Aorta (tissue), 5 donors: Measurements from ENCODE around the gene DCTPP1. TPM values are rescaled to one million over a fixed set of nuclear protein-coding genes. Genes with fewer than 3 reads are reported as not detected.

Experiments used
- ATAC-seq: fragments of 200-7000 bp; cut with Tn5 transposase; one replicate; pipeline ENCODE4 v1.9.1; 2022; ENCODE audit warnings: moderate library complexity; ENCODE audit not compliant: low FRiP score
- DNase-seq, 2 donors: peaks; one replicate each; pipeline ENCODE4 v3.0.0-alpha.2; 2020
- H3K27ac ChIP-seq, 2 donors: one replicate each; pipeline ENCODE4 v1.5.1; 2013; ENCODE audit warnings: low read length in 2 of 2, mild to moderate bottlenecking in 2 of 2, moderate library complexity in 2 of 2, control low read depth in 1 of 2, inconsistent platforms in 1 of 2, low read depth in 1 of 2
- H3K27me3 ChIP-seq, 2 donors: one replicate each; pipeline ENCODE4 v1.6.1; 2013; ENCODE audit warnings: control low read depth in 1 of 2, low read length in 1 of 2, mild to moderate bottlenecking in 1 of 2, moderate library complexity in 1 of 2; ENCODE audit not compliant: insufficient read depth in 2 of 2, control insufficient read depth in 1 of 2
- H3K36me3 ChIP-seq, 2 donors: one replicate each; pipeline ENCODE4 v1.6.1; 2013; ENCODE audit warnings: control low read depth in 1 of 2, low read length in 1 of 2, mild to moderate bottlenecking in 1 of 2; ENCODE audit not compliant: insufficient read depth in 2 of 2, control insufficient read depth in 1 of 2
- H3K4me1 ChIP-seq, 2 donors: one replicate each; pipeline ENCODE4 v1.6.1; 2013; ENCODE audit warnings: low read length in 2 of 2, control low read depth in 1 of 2, mild to moderate bottlenecking in 1 of 2, moderate library complexity in 1 of 2; ENCODE audit not compliant: insufficient read depth in 2 of 2, control insufficient read depth in 1 of 2
- H3K4me3 ChIP-seq, 2 donors: one replicate each; pipeline ENCODE4 v1.5.1; 2013; ENCODE audit warnings: low read length in 2 of 2, control low read depth in 1 of 2, mild to moderate bottlenecking in 1 of 2
- H3K9me3 ChIP-seq: one replicate; pipeline ENCODE4 v1.6.1; 2013; ENCODE audit warnings: mild to moderate bottlenecking, low read length; ENCODE audit not compliant: control insufficient read depth
- WGBS, 2 donors: extraction: QIAGEN DNeasy Blood & Tissue Kit; methylation state at CpG; one replicate each; pipeline ENCODE4 v1.1.7; 2013; 5-methylcytosine and 5-hydroxymethylcytosine counted together
- intact Hi-C, 2 donors: fragments of 100-400 bp; cut with DNase I; formaldehyde crosslinking; loops; one replicate each; pipeline versions ENCODE4 v1.14.2 to v1.15.0; 2022
- polyA plus RNA-seq, 2 donors: library from polyadenylated mRNA; stranded (reverse); fragments of 200-250 nt; gene quantifications; one replicate each; pipeline ENCODE4 v1.2.3, GENCODE V29; 2013
- total RNA-seq, 2 donors: library from RNA; stranded (reverse); fragmentation: NEBNext Ultra II Directional; extraction: Animal tissue kit (Norgen Biotek cat#: 25700); gene quantifications; one replicate each; pipeline ENCODE4 v1.2.1, GENCODE V29; 2021
- donor health status: healthy with polysubstance abuse.
- donor health status: Bipolar disorder and iron deficiency.
- donor health status: DM: no; HTN: no; CAD: no.
- donor health status: DM: no; HTN: no; CAD: no.
- donor health status: DM: yes; HTN: yes; CAD: no.

The DCTPP1 gene
- total and polyA plus RNA-seq, 4 donors, result 16.6 to 36.3 (median 19.0) TPM

DNA sequence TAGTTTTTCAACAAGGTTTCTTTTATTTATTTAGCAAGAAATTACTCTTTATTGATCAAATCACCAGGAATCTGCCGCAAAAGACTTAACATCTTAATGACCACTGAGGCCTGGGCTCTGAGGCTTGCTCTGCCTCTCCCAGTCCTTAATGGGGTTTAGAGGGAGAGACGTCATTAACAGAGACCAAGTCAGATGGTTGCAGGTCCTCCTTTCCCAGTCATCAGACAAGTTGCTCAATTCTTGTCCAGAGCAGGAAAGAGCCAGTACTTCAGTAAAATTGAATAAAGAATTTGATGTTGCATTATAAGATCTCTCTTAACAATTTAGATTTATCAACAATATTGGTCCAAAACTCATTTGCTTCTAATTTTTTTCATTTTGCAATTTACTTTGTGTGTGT lies 13.8 kb upstream of the DCTPP1 start:
- intact Hi-C loops, result loop anchor here in 1 of 2 donors (10.0 kb wide), 1 partner anchor 211 kb away; the partner anchor contains the start of genes FBRS and PRR14
- no peaks in the 10 kb centered on the region for H3K36me3 ChIP-seq
- ATAC-seq (no peak), DNase-seq (no peak)
- H3K27me3 ChIP-seq, result no peaks in the 10 kb centered on the region
- H3K9me3 ChIP-seq, result no peaks in the 10 kb centered on the region
- WGBS, 2 donors, result 95 to 100% methylated on average over 2 of the region's 2 CpGs
- no peak overlapping the region for H3K4me3 ChIP-seq
- H3K4me1 ChIP-seq, result no peaks in the 10 kb centered on the region
- no peak overlapping the region for H3K27ac ChIP-seq

GRCh38 chr16:30439720-30440348 lies 10.0 kb upstream of the DCTPP1 start:
- no peak overlapping the region for H3K4me3 ChIP-seq
- H3K27ac ChIP-seq, result no peak overlapping the region
- intact Hi-C loops, result loop anchor here in 1 of 2 donors (10.0 kb wide), 1 partner anchor 215 kb away; the partner anchor contains the start of genes FBRS and PRR14
- H3K27me3 ChIP-seq, result peaks cover 0 to 1% of the 10 kb centered on the region in 2 donors
- no peak for DNase-seq
- no peaks in the 10 kb centered on the region for H3K36me3 ChIP-seq
- no peak for ATAC-seq
- 83 to 84% methylated on average over 6 of the region's 6 CpGs for WGBS, 2 donors
- H3K9me3 ChIP-seq, result no peaks in the 10 kb centered on the region
- H3K4me1 ChIP-seq, result no peaks in the 10 kb centered on the region

GRCh38 chr16:30438835-30439234 lies 9.0 kb upstream of the DCTPP1 start:
- H3K4me3 ChIP-seq, result no peak overlapping the region
- 88 to 90% methylated on average over 5 of the region's 5 CpGs for WGBS, 2 donors
- H3K9me3 ChIP-seq, result no peaks in the 10 kb centered on the region
- ATAC-seq, result no peak
- H3K4me1 ChIP-seq, result no peaks in the 10 kb centered on the region
- H3K27me3 ChIP-seq, result peaks cover 0 to 1% of the 10 kb centered on the region in 2 donors
- H3K36me3 ChIP-seq, result no peaks in the 10 kb centered on the region
- H3K27ac ChIP-seq, result no peak overlapping the region
- intact Hi-C loops, result no loop called here
- no peak for DNase-seq

DNA sequence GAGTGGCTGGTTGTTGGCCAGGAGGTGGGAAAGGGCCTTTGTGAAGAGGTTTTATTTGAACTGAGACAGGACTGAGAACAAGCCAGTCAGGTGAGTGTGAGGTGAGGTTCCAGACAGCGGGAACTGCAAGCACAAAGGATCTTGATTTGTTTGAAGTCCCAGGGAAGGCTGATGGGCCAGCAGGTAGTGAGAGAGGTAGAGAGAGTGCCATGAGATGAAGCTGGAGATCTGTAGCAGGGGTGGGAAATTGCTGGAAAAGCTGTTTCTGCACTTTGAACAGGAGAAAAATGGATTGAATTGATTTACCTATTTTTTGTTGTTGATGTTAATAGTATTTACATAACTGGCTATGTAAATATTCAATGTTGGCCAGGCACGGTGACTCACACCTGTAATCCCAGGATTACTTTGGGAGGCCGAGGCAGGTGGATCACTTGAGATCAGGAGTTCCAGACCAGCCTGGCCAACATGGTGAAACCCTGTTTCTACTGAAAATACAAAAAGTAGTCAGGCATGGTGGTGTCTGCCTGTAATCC lies 7.7 kb upstream of the DCTPP1 start:
- WGBS, 2 donors, result 73 to 74% methylated on average over 3 of the region's 3 CpGs
- Histone ChIP-seq H3K9me3 (no peaks in the 10 kb centered on the region), H3K4me3 (no peak overlapping the region), H3K4me1 (no peaks in the 10 kb centered on the region), H3K36me3 (no peaks in the 10 kb centered on the region), H3K27me3 (peaks cover 0 to 1% of the 10 kb centered on the region in 2 donors), H3K27ac (no peak overlapping the region)
- DNase-seq, result no peak
- no peak for ATAC-seq
- intact Hi-C loops, result no loop called here

- Histone ChIP-seq H3K36me3 (no peaks in the 10 kb centered on the region), H3K4me1 (no peaks in the 10 kb centered on the region), H3K27me3 (peaks cover 0 to 1% of the 10 kb centered on the region in 2 donors), H3K4me3 (no peak overlapping the region), H3K27ac (no peak overlapping the region), H3K9me3 (no peaks in the 10 kb centered on the region)
- no peak for DNase-seq
- intact Hi-C loops, result no loop called here
- WGBS, 2 donors, result 63 to 66% methylated on average over 4 of the region's 4 CpGs
- no peak for ATAC-seq
Observed at GRCh38 chr16:30434852-30435251, 5.0 kb upstream of the DCTPP1 start.

- peak; percentile 44 for ATAC-seq
- Histone ChIP-seq H3K9me3 (no peaks in the 10 kb centered on the region), H3K27ac (peak overlapping the region in 1 of 2 donors; percentile 30), H3K4me1 (no peaks in the 10 kb centered on the region), H3K4me3 (no peak overlapping the region), H3K27me3 (no peaks in the 10 kb centered on the region), H3K36me3 (no peaks in the 10 kb centered on the region)
- intact Hi-C loops, result loop anchor here in 1 of 2 donors (2.0 kb wide), 1 partner anchor 96 kb away; the partner anchor contains the start of gene ZNF768
- DNase-seq, result peak; percentile 57 to 79
- WGBS, 2 donors, result 48 to 51% methylated on average over 19 of the region's 19 CpGs
Observed at GRCh38 chr16:30430428-30430970, 669 bp upstream of the DCTPP1 start.

DNA sequence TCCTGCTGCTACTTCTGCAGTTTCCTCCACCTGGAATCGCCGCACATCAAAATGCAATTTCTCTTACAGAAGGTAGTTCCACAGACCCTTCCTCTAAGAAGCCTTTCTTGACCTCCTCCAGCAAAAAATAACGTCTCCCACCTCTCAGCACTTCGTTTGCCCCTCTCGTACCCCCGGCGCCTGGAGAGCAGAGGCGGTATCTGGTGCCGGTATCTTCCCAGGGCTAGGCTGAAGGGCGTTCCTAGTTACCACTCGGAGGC lies 482 bp downstream of the DCTPP1 start:
- Histone ChIP-seq H3K9me3 (no peaks in the 10 kb centered on the region), H3K27ac (peak overlapping the region in 1 of 2 donors; percentile 16), H3K27me3 (no peaks in the 10 kb centered on the region), H3K36me3 (no peaks in the 10 kb centered on the region), H3K4me3 (peak overlapping the region; percentile 37 to 59), H3K4me1 (no peaks in the 10 kb centered on the region)
- ATAC-seq (no peak), DNase-seq (no peak)
- WGBS, 2 donors, result 2 to 3% methylated on average over 11 of the region's 11 CpGs
- intact Hi-C loops, result no loop called here

DNA sequence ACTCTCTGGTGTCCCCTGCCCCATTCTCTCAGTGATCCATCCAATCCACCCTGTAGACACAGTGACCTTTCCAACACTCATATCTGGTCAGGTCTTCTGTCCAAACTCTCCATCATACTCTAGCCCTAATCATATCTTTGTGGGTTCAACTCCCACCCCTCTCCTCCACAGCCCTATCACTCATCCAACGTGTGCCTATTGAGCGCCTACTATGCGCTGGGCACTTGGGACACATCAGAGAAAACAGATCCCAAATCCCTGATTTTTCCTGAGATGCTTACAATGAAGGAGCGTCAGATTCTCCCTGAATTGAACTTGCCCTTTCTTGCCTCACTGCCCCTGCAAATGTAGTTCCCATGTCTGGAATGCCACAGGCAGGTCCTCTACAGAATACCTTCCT lies 1.8 kb downstream of the DCTPP1 start:
- 94 to 96% methylated on average over 4 of the region's 4 CpGs for WGBS, 2 donors
- no peak for ATAC-seq
- no peak for DNase-seq
- no peaks in the 10 kb centered on the region for H3K4me1 ChIP-seq
- H3K4me3 ChIP-seq, result no peak overlapping the region
- no peaks in the 10 kb centered on the region for H3K9me3 ChIP-seq
- no peaks in the 10 kb centered on the region for H3K36me3 ChIP-seq
- no peak overlapping the region for H3K27ac ChIP-seq
- H3K27me3 ChIP-seq, result no peaks in the 10 kb centered on the region
- intact Hi-C loops, result no loop called here

DNA sequence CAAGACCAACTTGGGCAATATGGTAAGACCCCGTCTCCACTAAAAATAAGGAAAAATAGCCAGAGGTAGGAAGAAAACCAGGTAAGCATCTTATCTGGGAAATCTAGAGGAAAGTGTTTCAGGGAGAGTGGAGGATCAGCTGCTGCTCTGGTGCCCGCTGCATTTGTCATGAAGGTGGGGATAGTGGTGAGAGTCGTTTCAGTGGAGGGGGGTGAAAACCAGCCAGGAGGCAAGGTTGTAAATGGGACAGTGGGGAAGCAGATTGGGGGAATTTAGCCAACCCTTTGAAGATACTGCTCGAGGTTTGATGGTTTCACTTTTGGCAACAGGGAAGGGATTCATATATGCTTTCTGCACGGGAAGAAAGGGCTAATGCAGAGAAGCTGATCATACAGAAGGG lies 8.8 kb downstream of the DCTPP1 start:
- intact Hi-C loops, result no loop called here
- Histone ChIP-seq H3K4me1 (no peaks in the 10 kb centered on the region), H3K27ac (no peak overlapping the region), H3K27me3 (no peaks in the 10 kb centered on the region), H3K4me3 (no peak overlapping the region), H3K36me3 (no peaks in the 10 kb centered on the region), H3K9me3 (no peaks in the 10 kb centered on the region)
- DNase-seq (no peak), ATAC-seq (no peak)
- WGBS, 2 donors, result 80 to 84% methylated on average over 5 of the region's 5 CpGs
